Dermis microvascular lymphatic vessel endothelial cell (primary cell): ENCODE measurements around the gene SSNA1. TPM values are rescaled to one million over a fixed set of nuclear protein-coding genes. Genes with fewer than 3 reads are reported as not detected.

ENCODE experiments used
- DNase-seq, 2 donors: peaks; one replicate each; pipeline versions ENCODE4 v3.0.0 to v3.0.0-alpha.2; 2010; ENCODE audit warnings: low read depth in 2 of 2
- total RNA-seq: library from RNA; depleted of rRNA; stranded (reverse); fragments of >200 nt; gene quantifications from 2 replicates; pipeline ENCODE4 v1.2.1, GENCODE V29; 2014

Gene SSNA1
- total RNA-seq, result 90.5 and 93.1 TPM in 2 replicates

DNA sequence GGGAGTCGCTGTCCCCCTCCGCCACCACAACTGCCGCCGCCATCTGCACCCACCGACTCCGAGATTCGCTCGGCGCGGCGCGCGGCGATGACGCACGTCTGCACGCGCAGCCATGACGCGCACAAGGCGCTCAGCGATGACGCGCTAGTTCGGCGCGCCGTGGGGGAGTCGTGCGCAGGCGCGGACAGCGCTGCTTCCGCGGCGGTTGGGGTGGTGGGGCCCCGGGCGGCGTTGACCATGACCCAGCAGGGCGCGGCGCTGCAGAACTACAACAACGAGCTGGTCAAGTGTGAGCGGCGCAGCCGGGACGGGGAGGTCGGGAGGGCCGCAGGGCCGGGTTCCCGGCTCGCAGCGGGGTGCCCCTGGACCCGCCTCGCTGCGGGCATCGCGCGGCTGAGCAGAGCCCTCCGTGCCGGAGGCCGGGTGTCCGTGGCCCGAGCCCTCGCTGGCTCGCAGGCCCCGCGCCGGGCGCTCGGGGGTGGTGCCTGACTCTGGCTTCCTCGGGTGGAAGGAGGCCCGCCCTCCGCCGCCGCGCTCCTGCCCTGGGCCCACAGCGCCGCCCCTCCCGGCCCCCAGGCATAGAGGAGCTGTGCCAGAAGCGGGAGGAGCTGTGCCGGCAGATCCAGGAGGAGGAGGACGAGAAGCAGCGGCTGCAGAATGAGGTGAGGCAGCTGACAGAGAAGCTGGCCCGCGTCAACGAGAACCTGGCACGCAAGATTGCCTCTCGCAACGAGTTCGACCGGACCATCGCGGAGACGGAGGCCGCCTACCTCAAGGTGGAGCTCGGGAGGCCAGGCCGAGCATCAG, at the start of gene SSNA1, which contains the start of gene ANAPC2:
Gene SSNA1 (plus strand): TSS at position 187 of the 807 bp plus-strand sequence. CDS start 51 bp downstream, at position 238.
Gene ANAPC2 (minus strand): TSS at position 71 of the 807 bp plus-strand sequence. CDS start 28 bp downstream, at position 43.
- peak; percentile 89 to 94 for DNase-seq

DNA sequence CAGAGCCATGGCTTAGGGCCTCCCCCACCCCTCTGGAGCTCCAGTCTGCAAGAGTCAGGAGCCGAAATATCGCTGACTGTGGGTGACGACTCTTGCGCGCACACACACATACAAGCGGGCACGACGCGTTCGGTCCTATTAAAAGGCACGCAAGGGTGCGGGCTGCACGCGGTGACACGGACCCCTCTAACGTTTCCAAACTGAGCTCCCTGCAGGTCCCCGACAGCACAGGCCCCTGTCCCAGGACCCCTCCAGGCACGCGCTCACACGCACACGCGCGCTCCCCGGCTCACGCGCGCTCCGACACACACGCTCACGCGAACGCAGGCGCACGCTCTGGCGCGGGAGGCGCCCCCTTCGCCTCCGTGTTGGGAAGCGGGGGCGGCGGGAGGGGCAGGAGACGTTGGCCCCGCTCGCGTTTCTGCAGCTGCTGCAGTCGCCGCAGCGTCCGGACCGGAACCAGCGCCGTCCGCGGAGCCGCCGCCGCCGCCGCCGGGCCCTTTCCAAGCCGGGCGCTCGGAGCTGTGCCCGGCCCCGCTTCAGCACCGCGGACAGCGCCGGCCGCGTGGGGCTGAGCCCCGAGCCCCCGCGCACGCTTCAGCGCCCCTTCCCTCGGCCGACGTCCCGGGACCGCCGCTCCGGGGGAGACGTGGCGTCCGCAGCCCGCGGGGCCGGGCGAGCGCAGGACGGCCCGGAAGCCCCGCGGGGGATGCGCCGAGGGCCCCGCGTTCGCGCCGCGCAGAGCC, 49.6 kb upstream of the SSNA1 start, which contains the start of gene GRIN1:
Gene GRIN1 (plus strand): TSS at position 433 of the 746 bp plus-strand sequence. CDS start 333 bp downstream, outside the sequence.
- DNase-seq, result peak in 1 of 2 donors; percentile 55

GRCh38 chr9:137139468-137140150, 48.9 kb upstream of the SSNA1 start:
- DNase-seq, result no peak

DNA sequence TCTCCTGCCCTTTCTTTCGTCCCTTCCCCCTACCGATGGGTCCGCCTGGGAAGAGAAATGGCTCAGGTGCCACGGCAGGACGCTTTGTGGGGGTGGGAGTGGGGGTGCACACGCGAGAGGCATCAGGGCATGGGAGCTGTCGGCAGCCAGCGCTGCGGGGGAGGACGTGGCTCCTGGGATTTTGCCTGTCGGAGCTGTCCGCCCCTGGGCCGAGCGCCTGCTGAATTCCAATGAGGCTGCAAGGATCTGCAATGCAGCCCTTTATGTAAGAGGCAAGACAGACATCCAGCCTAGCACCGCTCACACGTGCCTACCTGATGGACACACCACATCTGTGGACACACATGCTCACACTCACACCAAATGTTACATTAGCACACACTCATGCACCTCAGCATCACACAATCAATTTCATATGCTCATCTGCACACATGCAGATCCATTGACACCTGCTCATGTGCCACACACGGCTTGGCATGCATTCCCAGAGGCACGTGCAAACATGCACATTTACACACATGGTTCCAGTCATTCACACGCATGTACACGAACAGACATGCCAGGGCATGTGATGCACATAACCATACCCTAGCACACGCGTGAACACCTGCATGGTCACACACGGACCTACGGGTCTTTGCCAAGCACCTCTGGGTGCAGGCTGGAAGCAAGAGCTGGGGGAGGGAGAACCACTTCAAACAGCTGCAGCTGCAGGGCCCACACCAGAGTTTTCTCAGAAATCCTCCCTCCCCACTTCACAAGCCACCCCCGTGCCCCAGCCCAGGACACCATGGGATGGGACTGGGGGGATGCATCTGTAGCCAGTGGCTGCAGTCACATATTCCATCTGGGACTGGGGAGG, 48.1 kb upstream of the SSNA1 start:
- DNase-seq, result no peak

- DNase-seq, result no peak
These were observed 47.2 kb upstream of the SSNA1 start for GRCh38 chr9:137141050-137141810.

DNA sequence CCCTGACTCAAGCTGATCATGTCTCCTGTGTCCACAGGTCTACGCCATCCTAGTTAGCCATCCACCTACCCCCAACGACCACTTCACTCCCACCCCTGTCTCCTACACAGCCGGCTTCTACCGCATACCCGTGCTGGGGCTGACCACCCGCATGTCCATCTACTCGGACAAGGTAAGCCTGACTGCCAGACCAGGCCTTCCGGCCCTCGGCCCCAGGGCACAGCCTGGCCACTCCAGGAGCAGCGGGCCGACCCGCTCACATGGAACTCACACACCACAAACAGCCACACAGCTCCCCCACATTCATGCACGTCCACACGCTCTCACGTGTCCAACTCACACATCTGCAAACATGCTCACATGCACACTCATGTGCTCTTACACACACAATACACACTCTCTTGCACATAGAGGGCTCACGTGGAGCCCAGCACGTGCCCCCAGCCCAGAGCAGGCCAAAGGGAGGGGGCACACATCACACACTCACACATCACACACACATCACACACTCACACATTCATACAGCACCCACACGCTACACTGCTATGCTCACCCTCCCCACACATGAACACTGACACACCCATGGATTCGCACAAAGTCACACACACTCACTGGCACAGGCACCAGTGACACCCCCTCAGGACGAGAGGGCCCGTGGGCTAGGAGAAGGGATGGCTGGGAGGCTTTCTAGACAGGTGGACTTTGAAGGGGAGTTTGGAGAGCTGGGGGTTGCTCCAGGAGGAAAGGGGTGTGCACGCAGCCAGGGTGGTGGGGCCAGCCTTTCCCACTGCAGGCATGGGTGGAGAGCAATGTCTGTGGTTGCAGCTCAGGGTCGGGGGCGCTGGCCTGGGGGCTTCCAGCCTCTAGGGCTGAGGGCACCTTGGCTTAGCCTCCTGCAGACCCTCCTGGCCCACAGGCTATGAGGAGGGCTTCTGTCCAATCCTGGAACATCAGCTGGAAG, 46.2 kb upstream of the SSNA1 start:
- DNase-seq, result no peak

DNA sequence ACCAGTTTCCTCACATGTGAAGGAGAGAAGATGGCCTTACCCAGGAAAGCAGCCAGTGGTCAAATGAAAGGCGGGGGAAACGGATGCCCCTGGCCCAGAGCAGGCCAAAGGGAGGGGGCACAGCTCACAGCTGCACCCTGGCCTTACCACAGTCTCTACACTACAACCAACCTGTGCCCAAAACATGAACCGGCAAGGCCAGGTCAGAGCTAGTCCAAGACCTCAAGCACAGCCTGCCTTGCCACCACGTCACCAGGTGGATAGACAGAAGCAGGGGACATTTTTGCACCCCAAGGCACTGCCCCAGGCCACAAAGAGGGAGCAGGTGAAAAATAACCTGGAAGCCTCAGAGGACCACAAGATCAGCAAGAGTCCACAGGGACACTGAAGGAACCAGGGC, 45.0 kb upstream of the SSNA1 start:
- DNase-seq, result no peak

- DNase-seq, result no peak
These were observed 42.5 kb upstream of the SSNA1 start for GRCh38 chr9:137145731-137146526.

DNA sequence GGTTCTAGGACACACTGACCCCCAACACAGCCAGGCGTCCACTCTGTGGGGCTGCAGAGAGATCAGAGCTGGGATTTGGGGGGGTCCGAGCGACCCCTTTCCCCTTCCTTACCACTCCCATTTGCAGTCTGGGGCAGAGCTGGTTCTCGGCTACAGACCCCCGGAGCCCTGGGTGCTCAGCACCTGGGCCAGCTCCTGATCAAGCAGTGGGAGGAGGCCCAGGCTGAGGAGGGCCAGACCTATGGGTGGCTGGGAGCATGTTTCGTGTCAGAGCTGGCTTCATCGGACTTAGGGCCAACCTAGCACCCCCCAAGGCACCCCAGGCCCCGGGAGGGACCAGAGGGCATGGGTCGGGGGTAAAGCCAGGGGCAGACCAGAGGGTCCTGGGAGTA, 42.0 kb upstream of the SSNA1 start:
- DNase-seq, result no peak

DNA sequence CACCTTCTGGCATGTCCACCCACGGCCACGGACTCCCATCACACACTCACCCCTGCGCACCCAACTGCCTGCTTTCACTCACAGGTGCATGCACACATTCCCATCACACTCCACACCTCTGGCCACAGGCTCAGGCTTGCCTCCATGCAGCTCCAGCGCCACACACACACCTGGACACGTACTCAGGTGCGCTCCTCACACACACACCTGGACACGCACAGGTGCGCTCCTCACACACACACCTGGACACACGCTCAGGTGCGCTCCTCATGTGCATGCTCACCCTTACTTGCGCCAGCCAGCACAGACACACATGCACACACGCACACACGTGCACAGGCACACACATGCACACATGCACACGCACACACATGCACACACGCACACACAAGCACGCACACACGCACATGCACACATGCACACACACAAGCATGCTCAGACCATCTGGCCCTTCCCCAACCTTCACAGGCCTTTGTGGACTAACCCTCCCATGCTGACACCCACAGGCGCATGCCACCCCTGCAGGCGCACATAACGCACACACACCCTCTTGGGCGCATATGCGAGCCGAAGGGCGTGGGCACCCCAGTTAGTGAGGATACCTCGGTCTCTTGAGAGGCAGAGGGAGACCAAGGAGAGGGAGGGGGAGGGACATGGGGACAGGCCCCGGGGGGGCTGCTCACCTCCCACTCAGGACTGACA, 41.2 kb upstream of the SSNA1 start:
- no peak for DNase-seq

- no peak for DNase-seq
These were observed 40.7 kb upstream of the SSNA1 start for GRCh38 chr9:137147793-137148160.

GRCh38 chr9:137148242-137148641, 40.2 kb upstream of the SSNA1 start:
- no peak for DNase-seq

DNA sequence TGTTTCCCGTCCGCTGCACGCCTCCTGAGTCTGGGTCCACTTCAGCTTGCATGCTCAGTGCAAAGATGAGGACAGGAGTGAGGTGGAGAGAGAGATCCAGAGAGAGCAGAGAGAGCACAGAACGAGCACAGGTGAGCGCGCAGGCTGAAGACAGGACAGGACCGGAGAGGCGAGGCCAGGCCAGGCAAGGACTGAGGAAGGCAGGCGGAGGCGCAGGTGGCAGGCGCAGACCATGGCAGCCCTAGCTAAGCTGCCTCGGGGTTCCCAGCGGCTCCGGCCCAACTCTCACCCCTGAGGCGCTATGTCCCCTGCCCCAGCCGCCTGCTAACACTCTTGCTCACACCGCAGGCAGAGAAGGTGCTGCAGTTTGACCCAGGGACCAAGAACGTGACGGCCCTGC, 39.8 kb upstream of the SSNA1 start:
- no peak for DNase-seq

GRCh38 chr9:137149363-137149762, 39.1 kb upstream of the SSNA1 start:
- no peak for DNase-seq

GRCh38 chr9:137149942-137150616, 38.4 kb upstream of the SSNA1 start:
- DNase-seq, result no peak

GRCh38 chr9:137150617-137151457, 37.6 kb upstream of the SSNA1 start:
- peak in 1 of 2 donors; percentile 72 for DNase-seq
